Right lobe of liver (tissue), 6 donors: Measurements from ENCODE around the gene TBX2. TPM values are rescaled to one million over a fixed set of nuclear protein-coding genes. Genes with fewer than 3 reads are reported as not detected.

Source experiments
- ATAC-seq, 4 donors: fragments of 200-7000 bp; cut with Tn5 transposase; one replicate each; pipeline ENCODE4 v1.9.1; 2020; ENCODE audit warnings: mild to moderate bottlenecking in 4 of 4, moderate library complexity in 4 of 4
- DNase-seq, 3 donors: peaks; one replicate each; pipeline ENCODE4 v3.0.0-alpha.2; 2020
- H3K27ac ChIP-seq, 3 donors: fragments of 200-600 bp; one replicate each; pipeline ENCODE4 v1.8.0; 2022
- H3K27me3 ChIP-seq, 2 donors: fragments of 200-600 bp; one replicate each; pipeline ENCODE4 v1.8.0; 2022
- H3K36me3 ChIP-seq, 4 donors: fragments of 200-600 bp; sonication (generic) in 1 of 4; one replicate each; pipeline versions ENCODE4 v1.5.1 to v1.8.0; 2017 to 2022; ENCODE audit warnings: control low read depth in 1 of 4
- H3K4me1 ChIP-seq, 4 donors: fragments of 200-600 bp; sonication (generic) in 1 of 4; one replicate each; pipeline versions ENCODE4 v1.5.1 to v1.8.0; 2017 to 2022; ENCODE audit warnings: control low read depth in 1 of 4
- H3K4me3 ChIP-seq, 3 donors: fragments of 200-600 bp; one replicate each; pipeline ENCODE4 v1.8.0; 2022
- H3K9me3 ChIP-seq, 4 donors: fragments of 200-600 bp; sonication (generic) in 1 of 4; one replicate each; pipeline versions ENCODE4 v1.5.1 to v1.8.0; 2017 to 2022; ENCODE audit warnings: control low read depth in 1 of 4
- CTCF ChIP-seq, 4 donors: fragments of 200-600 bp in 3 of 4; fragments of 450-650 bp in 1 of 4; IDR thresholded peaks; one replicate each; pipeline versions ENCODE4 v1.5.1 to v1.8.0; 2016 to 2022; ENCODE audit warnings: antibody characterized with exemption in 4 of 4, mild to moderate bottlenecking in 2 of 4
- POLR2A ChIP-seq: fragments of 450-650 bp; IDR thresholded peaks from one replicate; pipeline ENCODE4 v1.6.1; 2017; ENCODE audit warnings: antibody characterized with exemption, mild to moderate bottlenecking
- WGBS: methylation state at CpG from one replicate; pipeline ENCODE4 v1.1.6; 2018; ENCODE audit warnings: low coverage, low lambda C conversion rate; ENCODE audit not compliant: insufficient coverage; ENCODE audit errors: missing lambda C conversion rate; 5-methylcytosine and 5-hydroxymethylcytosine counted together
- intact Hi-C, 2 donors: fragments of 100-400 bp; cut with DNase I; formaldehyde crosslinking; loops; one replicate each; pipeline versions ENCODE4 v1.11.2 to v1.14.1; 2022
- total RNA-seq, 6 experiments: library from RNA; depleted of rRNA in 2 of 6; stranded (reverse); fragments of >200 nt in 2 of 6; fragmentation: NEBNext Ultra II Directional in 3 of 6; extraction: Animal tissue kit (Norgen Biotek cat#: 25700) in 3 of 6; gene quantifications; one replicate each; pipeline versions ENCODE4 v1.1.0 to v1.2.4, GENCODE V29; 2016 to 2023
- donor health status: DM: no; HTN: yes; CAD: no.
- donor health status: DM: no; HTN: no; CAD: no.
- donor health status: DM: no; HTN: no; CAD: no.
- donor health status: DM: no; HTN: yes; CAD: no.
- donor health status: DM: no; HTN: yes; CAD: no.

The TBX2 gene
- total RNA-seq, 6 experiments from 2014 or later: 1.9 to 4.4 (median 2.7) TPM

- no peaks in the 10 kb centered on the region for H3K36me3 ChIP-seq
- no peak overlapping the region for H3K4me3 ChIP-seq
- 53% methylated on average over 2 of the region's 8 CpGs for WGBS
- H3K27me3 ChIP-seq: no peaks in the 10 kb centered on the region
- no peak overlapping the region for H3K27ac ChIP-seq
- no peaks in the 10 kb centered on the region for H3K9me3 ChIP-seq
- ATAC-seq (no peak), DNase-seq (no peak)
- TF ChIP-seq CTCF (IDR thresholded peaks at IDR 0.05): no peak
- TF ChIP-seq POLR2A: no peak
- H3K4me1 ChIP-seq: peaks cover 0 to 7% (median 2%) of the 10 kb centered on the region in 4 donors
- intact Hi-C loops: loop anchor here (5.0 to 10.0 kb wide), 2 partner anchors 133 to 415 kb away; no protein-coding TSS in a partner anchor
These were observed 19.9 kb downstream of the TBX2 start for GRCh38 chr17:61419496-61420046.

GRCh38 chr17:61420052-61420451 lies 20.4 kb downstream of the TBX2 start:
- no peak overlapping the region for H3K4me3 ChIP-seq
- intact Hi-C loops: no loop called here
- H3K9me3 ChIP-seq: no peaks in the 10 kb centered on the region
- ATAC-seq (no peak), DNase-seq (no peak)
- H3K27ac ChIP-seq: no peak overlapping the region
- H3K4me1 ChIP-seq: peaks cover 0 to 7% (median 2%) of the 10 kb centered on the region in 4 donors
- no peaks in the 10 kb centered on the region for H3K36me3 ChIP-seq
- TF ChIP-seq POLR2A (no peak), CTCF (IDR thresholded peaks at IDR 0.05) (no peak)
- H3K27me3 ChIP-seq: no peaks in the 10 kb centered on the region
- WGBS: 71% methylated on average over 4 of the region's 4 CpGs

DNA sequence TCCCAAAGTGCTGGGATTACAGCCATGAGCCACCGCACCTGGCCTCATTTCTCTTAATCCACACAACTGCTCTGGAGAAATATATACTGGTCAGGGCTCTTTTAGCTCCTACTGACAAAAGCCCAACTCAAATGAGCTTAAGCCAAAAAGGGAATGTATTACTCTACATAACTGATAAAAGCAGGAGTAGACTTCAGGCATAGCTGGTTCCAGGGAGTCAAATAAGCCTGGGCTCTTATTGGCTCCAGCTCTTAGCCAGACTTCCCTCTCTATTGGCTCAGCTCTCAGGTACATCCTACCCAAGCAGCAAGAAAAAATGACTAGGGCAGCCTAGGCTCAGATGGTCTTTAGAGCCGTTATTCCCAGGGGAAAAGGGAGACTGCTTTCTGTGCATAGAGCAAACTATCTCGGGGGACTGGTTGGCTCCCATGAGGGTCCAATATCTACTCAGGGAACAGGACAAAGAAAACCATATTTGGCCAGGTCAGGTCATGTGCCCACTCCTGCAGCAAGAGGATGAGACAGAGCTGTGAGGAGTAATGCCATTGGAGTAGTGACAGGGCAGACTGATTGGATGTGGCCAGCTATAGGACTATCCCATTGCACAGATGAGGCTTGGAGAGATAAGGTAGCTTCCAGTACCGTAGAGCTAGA lies 21.2 kb downstream of the TBX2 start:
- no peaks in the 10 kb centered on the region for H3K36me3 ChIP-seq
- intact Hi-C loops: no loop called here
- no peaks in the 10 kb centered on the region for H3K27me3 ChIP-seq
- ATAC-seq (no peak), DNase-seq (no peak)
- H3K4me3 ChIP-seq: no peak overlapping the region
- H3K27ac ChIP-seq: no peak overlapping the region
- 82% methylated on average over 3 of the region's 4 CpGs for WGBS
- TF ChIP-seq POLR2A: no peak
- TF ChIP-seq CTCF (IDR thresholded peaks at IDR 0.05): no peak
- H3K4me1 ChIP-seq: peaks cover 0 to 7% (median 2%) of the 10 kb centered on the region in 4 donors
- no peaks in the 10 kb centered on the region for H3K9me3 ChIP-seq

- intact Hi-C loops: no loop called here
- H3K27ac ChIP-seq: no peak overlapping the region
- H3K36me3 ChIP-seq: no peaks in the 10 kb centered on the region
- DNase-seq (no peak), ATAC-seq (no peak)
- TF ChIP-seq POLR2A (no peak), CTCF (IDR thresholded peaks at IDR 0.05) (no peak)
- no peaks in the 10 kb centered on the region for H3K27me3 ChIP-seq
- no peak overlapping the region for H3K4me3 ChIP-seq
- 69% methylated on average over 4 of the region's 4 CpGs for whole genome bisulfite sequencing
- no peaks in the 10 kb centered on the region for H3K9me3 ChIP-seq
- H3K4me1 ChIP-seq: peaks cover 0 to 7% (median 2%) of the 10 kb centered on the region in 4 donors
These were observed 21.8 kb downstream of the TBX2 start for GRCh38 chr17:61421460-61421859.
